Measurements from ENCODE around the gene EN1. TPM values are rescaled to one million over a fixed set of nuclear protein-coding genes. Genes with fewer than 3 reads are reported as not detected.

The EN1 gene
- polyA plus RNA-seq, 5 donors = 0.18 TPM; not detected in 4

DNA sequence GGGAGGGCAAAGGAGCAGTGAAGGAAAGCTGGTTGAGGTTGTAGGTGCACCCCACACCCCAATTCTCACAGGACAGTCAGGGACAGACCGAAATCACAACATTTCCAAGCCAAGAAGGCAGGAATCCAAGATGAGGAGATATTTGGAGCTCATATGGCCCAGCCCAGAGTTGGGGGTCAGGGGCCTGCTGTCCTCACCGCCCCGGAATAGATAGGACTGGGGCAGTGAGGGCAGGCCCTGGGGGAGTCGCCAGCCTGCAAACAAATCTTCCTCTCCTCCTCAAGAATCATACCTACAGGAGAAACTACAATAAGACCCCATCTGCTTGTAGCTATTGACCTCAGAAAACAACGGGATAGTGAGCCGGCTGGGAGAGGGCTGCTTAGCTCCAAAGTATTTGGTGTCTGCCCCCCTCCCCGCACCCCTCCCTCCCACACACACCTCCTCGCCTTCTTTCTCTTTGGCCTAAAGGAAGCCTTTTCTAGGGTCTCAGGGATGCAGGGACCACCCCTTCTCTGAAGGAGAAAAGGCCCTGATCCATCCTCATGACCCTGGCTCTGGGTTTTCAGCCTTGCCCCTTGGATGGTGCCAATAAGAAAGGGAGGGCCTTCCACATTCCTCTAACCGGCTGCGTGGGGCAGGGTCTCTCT lies 3.8 kb downstream of the EN1 start:
- DNase-seq = no peak

DNA sequence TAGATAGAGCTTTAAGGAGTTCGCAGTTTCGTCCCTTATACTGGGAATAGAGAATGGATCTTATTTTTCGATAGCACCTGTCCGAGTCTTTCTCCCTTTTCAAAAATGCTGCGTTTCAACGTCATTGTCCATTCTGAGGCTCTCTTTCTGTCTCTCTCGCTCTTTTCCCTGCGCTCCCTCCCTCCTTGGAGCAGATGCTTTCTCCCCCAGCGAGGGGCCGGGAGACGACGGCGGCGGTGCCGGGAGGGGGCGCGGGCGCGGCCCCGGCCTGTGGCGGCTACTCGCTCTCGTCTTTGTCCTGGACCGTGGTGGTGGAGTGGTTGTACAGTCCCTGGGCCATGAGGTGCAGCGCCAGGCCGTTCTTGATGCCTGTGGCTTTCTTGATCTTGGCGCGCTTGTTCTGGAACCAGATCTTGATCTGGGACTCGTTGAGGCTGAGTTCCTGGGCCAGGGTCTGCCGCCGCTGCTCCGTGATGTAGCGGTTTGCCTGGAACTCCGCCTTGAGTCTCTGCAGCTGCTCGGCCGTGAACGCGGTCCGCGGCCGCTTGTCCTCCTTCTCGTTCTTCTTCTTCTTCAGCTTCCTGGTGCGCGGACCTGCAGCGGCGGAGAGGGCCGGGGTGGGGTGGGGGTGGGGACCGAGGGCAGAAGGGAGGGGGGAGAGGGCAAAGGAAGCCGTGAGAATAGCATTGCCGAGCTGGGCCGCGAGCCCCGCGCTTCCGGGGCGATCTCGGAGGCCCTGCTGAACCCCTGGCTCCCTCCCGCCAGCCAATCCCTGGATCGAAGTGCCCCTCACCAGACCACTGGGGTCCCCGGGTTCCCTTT lies 4.6 kb downstream of the EN1 start:
- peak in 1 of 2 donors; percentile 32 for DNase-seq

DNA sequence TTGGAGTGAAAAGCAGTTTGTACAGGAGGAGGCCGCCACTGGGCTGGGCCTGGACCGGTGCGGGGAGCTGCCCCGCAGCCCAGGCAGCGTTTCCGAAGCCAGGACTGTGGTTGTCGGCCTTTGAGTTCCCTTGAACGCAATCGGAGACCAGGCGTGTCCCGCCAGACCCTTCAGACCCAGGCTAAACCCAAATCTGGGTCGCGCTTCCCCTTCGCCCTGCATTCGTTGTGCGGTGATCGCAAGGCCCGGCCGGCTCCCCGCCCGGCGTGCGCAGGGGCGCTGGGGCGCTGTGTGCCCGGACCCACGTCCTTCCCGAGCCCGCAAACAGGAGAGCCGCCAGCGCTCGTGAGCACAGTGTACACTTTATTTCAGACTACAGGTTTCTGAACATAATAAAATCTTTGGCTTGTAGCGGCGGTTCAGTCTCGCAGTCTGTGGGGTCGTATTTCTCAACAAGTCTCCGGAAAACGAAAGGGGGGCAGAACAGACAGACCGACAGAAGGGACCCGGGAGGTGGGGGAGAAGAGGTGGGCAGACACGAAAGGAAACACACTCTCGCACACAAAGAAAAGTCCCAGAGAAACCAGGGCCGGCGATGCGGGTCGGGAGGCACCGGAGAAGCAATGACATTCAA lies 5.5 kb downstream of the EN1 start:
- DNase-seq = peak; percentile 67 to 74

DNA sequence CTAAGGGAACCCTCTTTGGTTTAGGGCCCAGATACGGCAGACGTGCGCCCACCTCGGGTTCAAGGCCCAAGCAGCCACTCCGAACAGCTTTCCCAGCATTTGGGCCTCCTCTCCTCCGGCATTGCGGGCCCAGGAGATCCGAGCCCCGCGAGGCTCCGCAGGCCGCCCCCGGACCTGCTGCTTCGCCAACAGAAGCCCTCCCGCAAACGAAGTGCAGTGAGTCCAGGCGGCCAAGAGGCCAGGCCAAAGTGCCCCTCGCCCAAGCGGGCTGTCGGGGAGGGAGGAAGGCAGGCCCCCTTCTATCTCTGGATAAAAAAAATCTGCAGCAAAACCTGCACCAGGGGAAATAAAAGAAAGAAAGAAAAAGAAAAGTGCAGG lies 6.0 kb downstream of the EN1 start:
- DNase-seq = no peak

DNA sequence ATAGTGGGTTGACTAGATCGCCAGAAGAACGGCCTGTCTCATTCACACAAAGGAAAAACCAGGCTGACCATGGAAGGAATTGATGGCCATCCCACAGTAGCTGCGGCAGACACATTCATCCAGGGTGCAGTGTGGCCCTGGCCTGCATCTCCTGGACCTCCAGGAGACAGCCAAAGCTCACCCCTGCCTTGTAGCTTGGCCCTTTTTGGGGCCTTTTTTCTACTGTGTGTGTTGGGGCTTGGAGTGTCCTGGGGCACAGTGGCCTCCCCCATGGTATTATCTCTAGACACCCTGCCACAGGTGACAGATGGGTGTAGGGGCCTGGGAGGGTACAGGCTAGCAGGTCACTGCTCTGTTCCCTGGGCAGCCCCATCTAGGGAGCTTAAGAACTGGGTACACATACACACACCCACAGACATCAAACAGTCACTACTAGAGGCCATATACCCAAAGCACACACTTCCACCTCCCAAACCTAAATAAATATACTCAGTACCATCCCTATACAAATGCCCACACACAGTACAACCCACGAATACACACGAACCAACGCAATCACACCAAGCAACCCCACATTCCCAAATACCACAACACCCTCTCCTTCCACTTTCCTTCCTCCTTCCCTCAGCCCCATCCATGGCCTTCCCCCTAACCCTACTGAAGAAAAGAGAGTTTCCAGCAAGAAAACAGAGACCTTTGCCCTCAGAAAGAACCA lies 8.6 kb downstream of the EN1 start:
- DNase-seq = no peak

DNA sequence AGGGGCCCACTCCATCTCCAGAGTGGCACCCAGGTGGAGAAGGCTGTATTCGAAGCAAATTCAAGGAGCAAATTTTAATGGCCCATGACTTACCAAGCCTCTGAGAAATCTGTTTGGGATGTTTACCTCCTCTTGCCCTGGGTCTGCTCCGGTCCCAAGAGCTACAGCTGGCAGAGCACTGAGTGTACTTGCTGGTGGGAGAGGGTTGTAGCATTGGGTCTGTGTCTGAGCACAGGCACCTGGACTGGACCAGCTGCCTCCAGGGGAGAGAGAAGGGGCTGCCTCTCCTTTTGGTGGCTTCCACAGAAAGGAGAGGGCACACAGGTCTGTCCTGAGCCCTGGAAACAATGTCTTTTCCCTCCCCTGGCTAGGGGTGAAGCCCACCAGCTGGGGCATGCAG lies 9.8 kb downstream of the EN1 start:
- DNase-seq = no peak

DNA sequence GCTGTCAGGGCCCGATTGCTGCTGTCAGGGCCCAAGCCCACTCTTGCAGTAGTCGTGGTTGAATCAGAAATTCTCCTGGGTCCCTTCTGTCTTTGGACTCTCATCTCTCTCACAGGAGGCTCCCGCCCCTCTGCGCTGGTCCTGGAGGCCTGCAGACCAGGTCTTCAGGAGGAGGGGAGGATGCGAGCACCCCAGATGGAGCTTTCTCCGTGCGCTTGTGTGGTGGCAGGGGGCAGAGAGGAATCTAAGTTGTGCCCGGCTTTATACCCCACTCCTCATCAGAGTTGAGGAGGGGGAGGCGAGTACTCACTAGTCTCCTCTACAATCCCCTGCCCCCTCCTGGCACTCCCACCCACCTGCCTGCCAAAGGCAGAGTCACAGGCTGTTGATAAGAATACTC lies 10.4 kb downstream of the EN1 start:
- DNase-seq = no peak

DNA sequence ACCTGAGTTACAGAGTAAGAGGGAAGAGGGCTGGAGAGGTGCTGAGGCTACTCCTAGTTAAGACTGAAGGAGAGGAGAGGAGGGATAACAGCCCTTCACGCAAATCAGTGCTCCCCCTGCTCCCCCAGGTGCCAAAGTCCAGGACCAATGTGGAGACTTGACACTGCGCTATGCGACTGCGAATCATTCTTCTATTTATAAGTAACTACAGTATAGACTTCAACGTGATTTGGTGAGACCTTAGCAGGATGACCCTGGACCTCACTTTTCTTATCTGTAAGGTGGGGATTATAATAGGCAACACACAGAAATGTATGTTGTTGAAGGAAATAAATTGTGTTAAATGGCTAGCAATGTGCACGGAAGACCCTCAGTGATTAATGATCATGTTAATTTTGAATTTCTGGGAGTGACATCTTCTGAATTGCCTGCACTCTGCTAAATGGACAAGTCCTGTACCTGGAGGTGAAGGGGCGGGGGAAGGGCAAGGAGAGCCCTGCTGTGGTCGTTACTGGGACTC lies 11.0 kb downstream of the EN1 start:
- DNase-seq = no peak

DNA sequence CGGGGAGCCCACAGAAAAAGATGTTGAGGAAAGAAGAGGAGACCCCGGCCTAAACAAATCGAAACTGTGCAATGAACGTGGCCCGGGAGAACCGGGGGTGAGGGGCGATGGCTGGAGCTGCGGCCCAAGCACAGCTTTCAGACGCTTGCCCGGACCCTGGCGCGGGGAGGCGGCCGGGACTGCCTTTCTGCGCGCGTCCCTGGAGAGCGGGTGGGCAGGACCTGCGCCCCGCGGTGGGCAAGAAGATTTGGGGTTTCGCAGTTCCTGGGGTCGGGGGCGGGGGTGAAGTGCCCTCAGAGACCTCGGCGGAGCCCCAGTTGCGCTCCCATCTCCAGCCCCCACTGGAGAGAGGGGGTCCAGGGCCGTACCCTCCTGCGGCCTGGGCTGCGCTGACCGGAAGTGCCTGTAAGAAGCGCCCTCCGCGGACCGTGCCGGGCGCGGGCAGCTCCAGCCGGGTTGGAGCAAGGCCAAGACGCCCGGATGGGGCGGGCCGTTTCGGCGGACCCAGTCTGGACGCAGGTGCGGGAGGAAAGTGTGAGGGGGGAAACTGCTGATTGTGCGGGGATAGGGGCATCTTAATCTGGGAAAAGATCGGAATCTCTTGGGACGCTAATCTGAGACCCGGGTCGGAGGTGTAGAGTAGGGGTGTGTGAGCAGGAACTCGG lies 11.6 kb downstream of the EN1 start:
- DNase-seq = no peak

DNA sequence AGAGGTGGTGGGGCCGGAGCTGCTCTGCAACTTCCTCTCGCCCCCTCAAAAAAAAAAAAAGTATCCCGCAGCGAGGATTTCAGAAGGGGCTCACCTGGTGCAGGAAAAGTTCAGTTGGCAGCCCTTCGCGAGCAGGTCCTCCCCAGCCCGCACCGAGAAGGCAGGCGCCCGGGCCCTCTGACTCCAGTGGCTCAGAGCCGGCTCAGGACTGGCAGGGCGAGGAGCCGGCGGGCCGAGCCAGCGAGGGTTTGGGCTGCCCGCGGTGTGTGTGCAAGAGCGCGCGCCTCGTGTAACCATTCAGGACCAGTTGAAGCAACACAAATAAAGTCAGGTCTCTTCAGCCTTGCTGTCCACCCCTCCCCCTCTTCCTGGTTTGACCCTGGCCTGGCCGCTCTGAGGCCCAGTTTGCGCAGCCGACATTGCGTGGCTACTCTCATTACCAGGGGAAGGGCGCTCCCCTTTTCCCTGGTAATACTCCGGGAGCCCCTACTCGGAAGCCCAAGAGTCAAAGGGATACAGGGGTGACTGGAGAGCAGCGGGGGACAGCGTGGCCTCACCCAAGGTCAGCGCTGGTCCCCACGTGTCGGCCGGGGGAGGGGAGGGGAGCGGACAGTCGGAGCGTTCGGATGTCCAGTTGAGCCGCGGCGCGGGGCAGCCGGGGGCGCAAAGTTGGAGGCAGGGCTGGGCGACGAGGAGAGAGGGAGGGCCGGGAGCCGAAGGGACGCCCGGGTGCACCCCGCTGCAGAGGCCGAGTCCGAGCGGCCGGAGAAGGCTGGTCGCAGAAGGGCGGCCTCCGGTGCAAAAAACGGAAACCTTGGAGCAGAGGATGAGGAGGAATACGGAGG lies 12.3 kb downstream of the EN1 start:
- no peak for DNase-seq

DNA sequence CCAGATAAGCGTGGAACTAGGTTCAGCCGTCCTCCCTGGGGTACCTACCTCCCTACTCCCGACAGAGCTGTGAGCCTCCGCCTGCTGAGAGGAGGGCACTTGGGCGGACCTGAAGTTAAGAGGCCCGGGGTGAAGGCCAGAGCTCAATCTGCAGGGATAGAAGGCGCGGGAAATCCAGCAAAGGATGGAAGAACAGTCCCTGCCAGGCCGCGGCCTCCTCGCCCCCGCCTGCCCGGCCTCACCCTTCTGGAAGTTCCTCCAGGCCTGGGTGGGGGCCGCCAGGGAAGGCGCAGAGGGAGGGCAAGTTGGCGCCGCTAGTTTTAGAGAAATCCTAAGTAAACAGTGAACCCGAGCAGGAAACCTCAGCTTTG lies 13.0 kb downstream of the EN1 start:
- DNase-seq = no peak

DNA sequence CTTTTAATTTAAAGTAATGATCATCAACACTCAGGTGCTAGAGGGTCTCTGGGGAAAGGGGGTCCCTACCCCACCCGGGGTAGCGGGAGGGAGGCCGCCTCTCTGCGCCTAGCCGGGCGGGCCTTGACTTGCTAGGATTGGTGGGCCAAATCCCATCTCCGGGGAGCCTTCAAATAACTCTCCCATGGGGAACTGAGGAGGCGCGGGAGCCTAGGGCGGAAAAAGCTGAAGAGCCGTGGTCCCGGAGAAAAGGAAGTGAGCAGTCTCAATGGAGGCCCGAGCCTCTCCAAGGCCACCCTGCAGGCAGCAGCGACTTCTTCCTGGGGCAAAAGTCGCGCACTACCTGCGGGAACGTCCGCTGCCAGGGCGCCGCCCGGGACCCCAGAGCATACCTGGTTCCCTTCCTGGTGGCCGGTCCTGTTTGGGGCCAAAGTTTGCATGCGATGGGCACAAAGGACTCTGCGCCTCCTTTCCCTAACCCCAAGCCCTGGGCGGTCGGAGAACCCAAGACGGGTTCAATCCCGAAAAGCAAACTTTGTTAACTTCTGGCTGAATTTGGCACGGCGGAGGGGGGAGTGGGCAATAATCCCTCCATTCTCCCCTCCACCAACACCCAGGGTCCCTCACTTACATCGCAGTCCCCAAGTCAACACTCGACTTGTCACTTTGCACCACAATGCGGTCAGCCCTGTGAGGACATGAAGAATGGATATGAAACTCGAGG lies 13.6 kb downstream of the EN1 start:
- no peak for DNase-seq

DNA sequence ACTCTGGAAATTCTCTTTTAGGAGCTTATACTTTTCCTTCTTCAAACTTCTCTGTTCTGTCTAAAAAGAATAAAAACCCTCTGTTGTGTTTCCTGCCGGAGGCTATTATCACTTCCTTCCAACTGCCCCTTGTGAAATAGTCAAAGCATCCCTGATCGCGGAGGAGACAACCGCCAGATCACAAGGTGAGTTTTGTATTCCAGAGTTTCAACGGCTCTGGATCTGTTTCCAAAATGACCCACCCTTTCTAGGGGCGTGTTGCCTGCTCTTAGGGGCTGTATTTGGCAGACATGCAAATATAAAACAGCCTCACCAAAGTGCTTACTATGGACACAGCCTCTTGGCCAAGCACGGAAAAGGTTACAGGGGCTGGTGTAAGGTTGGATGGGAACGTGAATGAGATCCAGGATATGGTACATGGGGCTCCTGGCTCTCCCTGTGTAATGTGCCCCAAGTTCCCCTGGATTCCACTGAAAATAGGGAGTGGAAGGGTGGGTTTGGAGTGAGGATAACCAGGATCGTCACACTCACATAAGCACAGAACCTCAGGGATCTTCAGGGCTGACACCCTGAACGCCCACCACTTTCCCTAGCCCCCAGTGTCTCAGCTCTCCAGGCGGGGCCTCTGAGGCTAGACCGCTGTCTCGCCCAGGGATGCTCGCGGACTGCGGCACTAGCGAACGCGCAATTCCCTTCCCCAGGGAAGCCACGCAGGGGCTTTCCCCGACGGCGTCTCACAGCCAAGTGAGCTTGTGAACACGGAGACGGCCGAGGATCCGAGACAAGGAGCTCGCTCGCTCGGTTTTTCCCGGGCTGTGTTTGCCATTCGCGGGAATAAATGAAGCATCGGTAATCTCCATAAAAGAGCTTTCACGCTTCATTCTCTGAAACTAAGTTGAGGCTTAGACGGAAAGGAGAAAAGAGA lies 14.4 kb downstream of the EN1 start:
- no peak for DNase-seq

DNA sequence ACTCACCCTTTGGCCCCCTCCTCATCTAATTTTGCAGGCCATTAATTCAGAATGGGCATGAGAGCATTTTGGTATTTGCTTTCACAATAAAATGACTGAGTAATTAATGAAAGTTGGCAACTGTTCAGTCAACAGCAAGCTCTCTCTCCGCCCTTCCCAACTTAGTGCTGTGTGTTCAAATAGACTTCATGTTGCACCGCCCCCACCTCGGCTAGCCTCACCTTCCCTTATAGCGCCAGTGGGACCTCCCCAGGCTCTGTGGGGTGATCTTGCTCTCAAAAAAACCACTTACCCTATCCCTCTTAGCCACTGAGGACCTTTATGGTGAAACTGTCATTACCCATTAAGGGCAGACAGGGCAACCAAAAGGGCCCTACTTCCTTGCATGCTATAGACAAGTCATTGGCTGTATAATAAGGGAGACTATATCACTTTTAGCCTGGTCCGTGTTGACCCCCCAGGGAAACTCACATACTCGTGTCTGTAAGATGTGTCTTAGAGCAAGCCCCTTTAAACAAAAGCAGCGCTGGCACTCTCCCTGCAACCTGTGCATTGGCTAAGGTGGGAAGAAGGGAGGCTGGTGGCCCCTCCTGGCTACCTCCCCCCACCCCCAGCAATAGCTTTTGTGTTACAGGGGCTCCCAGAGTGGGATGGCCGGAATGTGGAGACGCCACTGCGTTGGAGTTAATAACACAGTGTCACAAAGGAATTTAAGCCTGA lies 15.2 kb downstream of the EN1 start:
- no peak for DNase-seq

DNA sequence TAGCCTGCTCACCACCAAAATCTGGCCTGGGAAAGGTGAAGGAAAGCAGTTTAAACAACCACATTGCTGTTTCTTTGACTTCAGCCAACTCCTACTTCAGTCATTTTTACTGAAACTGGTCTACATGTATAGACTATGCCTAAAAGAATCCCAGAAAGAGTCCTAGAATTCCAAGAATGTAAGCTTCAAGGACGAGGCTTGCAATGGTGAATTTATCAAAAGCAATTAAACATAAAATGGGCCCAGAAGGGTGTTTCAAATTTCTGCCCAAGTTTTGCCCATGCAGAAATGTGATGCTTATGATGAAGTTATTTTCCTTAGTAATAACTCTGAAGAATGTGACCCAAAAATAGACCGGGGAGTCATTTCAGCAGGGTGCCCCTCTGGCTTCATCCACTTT lies 16.6 kb downstream of the EN1 start:
- no peak for DNase-seq

DNA sequence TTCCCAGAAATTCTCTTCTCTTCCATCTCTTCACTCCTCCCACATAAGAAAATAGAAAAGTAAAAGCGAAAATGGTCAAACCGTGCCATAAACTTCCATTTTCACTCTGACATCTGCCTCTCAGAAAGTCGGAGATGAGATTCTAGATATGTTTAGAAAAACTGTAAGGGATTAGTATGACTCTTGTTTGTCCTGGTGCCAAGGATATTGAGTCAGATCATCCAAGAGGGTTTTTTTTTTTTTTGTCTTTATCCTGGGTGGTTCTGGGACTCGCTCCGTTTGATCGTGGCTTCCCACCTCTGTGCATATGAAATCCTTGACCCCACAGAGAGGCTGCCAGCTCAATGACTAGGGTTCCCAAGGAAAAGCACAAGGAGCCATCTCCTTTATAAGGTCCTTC lies 17.3 kb downstream of the EN1 start:
- no peak for DNase-seq

DNA sequence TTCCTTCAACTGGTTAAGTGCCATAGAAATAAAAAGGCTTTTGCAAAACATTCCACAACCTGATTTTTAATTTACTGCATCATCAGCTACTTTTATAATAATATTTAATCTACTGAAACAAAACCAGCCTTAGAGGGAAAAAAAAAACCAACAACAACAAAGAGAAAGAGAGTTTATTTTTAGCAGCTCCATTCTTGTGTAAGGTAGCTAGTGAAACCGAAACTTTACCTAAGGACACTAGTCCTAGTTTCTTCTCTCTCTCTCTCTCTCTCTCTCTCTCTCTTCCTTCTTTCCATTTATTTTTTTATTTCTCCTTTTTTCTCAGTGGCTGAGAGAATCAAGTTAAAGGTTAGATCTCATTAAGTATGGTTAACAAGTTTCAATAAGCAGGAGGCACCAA lies 21.4 kb downstream of the EN1 start:
- DNase-seq = no peak

DNA sequence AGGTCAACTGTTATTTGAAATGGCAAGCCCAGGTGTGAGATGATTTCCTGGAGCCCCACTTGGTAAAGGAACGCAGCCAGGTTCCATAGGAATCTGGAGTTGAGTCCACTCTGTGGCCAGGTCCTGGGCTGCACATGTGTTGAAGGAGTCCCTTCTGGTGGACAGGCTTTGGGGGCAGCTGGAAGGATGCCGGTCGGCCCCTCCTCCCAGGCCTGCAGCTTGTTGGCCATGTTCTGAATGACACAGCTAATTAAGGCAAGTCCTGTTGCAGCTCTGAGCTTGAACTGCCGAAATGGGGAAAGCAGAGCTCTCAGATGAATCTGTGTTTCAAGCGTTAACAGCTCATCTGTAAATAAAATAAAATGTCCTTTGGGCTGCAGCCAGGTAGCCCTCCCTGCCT lies 23.8 kb downstream of the EN1 start:
- no peak for DNase-seq

All from right lung (tissue), 5 donors.